GM12878 (cell line): ENCODE data around the gene PTPRC. TPM values are rescaled to one million over a fixed set of nuclear protein-coding genes. Genes with fewer than 3 reads are reported as not detected.

Experiments used
- CEBPZ ChIP-seq: fragments of 150-350 bp; IDR thresholded peaks from 2 replicates; pipeline ENCODE4 v1.6.1; 2016; ENCODE audit warnings: low read depth, low read length
- CHD2 ChIP-seq: IDR thresholded peaks from 2 replicates; pipeline ENCODE4 v1.6.1; 2011; ENCODE audit warnings: low read depth, low read length, improper control_type of control experiment, borderline replicate concordance
- EGR1 ChIP-seq, 2 experiments: IDR thresholded peaks; 1 replicate in 1 of 2; 2 replicates in 1 of 2; pipeline ENCODE4 v1.6.1; 2011 to 2012; ENCODE audit warnings: low read depth in 2 of 2, low read length in 2 of 2, borderline replicate concordance in 1 of 2, mild to moderate bottlenecking in 1 of 2, moderate library complexity in 1 of 2
- EP300 ChIP-seq, 2 experiments: fragments of 150-350 bp in 1 of 2; IDR thresholded peaks; 2 replicates each; pipeline ENCODE4 v1.6.1; 2011 to 2012; ENCODE audit warnings: low read depth in 2 of 2, low read length in 2 of 2, borderline replicate concordance in 1 of 2, improper control_type of control experiment in 1 of 2, inconsistent platforms in 1 of 2; ENCODE audit not compliant: control insufficient read depth in 1 of 2
- ETV6 ChIP-seq, 2 experiments: fragments of 450-650 bp in 1 of 2; IDR thresholded peaks in 1 of 2; conservative IDR thresholded peaks in 1 of 2; 2 replicates each; pipeline ENCODE4 v1.6.1; 2014; ENCODE audit warnings: antibody characterized with exemption in 1 of 2, borderline replicate concordance in 1 of 2, low read depth in 1 of 2, mild to moderate bottlenecking in 1 of 2, moderate library complexity in 1 of 2
- FOXM1 ChIP-seq: IDR thresholded peaks from 2 replicates; pipeline ENCODE4 v1.6.1; 2012; ENCODE audit warnings: low read depth, mild to moderate bottlenecking, inconsistent platforms, low read length, moderate library complexity
- GABPA ChIP-seq: IDR thresholded peaks from 2 replicates; pipeline ENCODE4 v1.6.1; 2014; ENCODE audit warnings: antibody characterized with exemption, low read depth, mild to moderate bottlenecking, inconsistent platforms
- HCFC1 ChIP-seq: fragments of 150-350 bp; IDR thresholded peaks from 2 replicates; pipeline ENCODE4 v1.6.1; 2014; ENCODE audit warnings: low read length
- HDAC6 ChIP-seq: fragments of 200-600 bp; sonication (generic); IDR thresholded peaks from one replicate; pipeline ENCODE4 v1.8.0; 2017; ENCODE audit warnings: antibody characterized with exemption; ENCODE audit not compliant: unreplicated experiment
- IKZF2 ChIP-seq, 2 experiments: fragments of 450-650 bp; IDR thresholded peaks; 2 replicates each; pipeline ENCODE4 v1.6.1; 2017; ENCODE audit warnings: mild to moderate bottlenecking in 2 of 2, moderate library complexity in 2 of 2
- IRF4 ChIP-seq: IDR thresholded peaks from 2 replicates; pipeline ENCODE4 v1.6.1; 2011; ENCODE audit warnings: low read depth, low read length
- MEF2A ChIP-seq: IDR thresholded peaks from 2 replicates; pipeline ENCODE4 v1.6.1; 2011; ENCODE audit warnings: low read depth, mild to moderate bottlenecking, low read length, moderate library complexity; ENCODE audit not compliant: insufficient read depth
- MTA2 ChIP-seq: fragments of 450-650 bp; IDR thresholded peaks from 2 replicates; pipeline ENCODE4 v1.6.1; 2016; ENCODE audit warnings: low read depth, mild to moderate bottlenecking, moderate library complexity
- PBX3 ChIP-seq: IDR thresholded peaks from 2 replicates; pipeline ENCODE4 v1.6.1; 2011; ENCODE audit warnings: mild to moderate bottlenecking, low read depth, low read length, moderate library complexity; ENCODE audit not compliant: insufficient replicate concordance
- POLR2A ChIP-seq: IDR thresholded peaks from 2 replicates; pipeline ENCODE4 v1.6.1; 2011; ENCODE audit warnings: low read depth, mild to moderate bottlenecking, low read length
- POLR2AphosphoS5 ChIP-seq: IDR thresholded peaks from 2 replicates; pipeline ENCODE4 v1.6.1; 2011; ENCODE audit warnings: mild to moderate bottlenecking, low read length, inconsistent platforms
- RCOR1 ChIP-seq: conservative IDR thresholded peaks from 2 replicates; pipeline ENCODE4 v1.6.1; 2012; ENCODE audit warnings: low read depth, low read length, improper control_type of control experiment
- RUNX3 ChIP-seq: IDR thresholded peaks from 2 replicates; pipeline ENCODE4 v1.6.1; 2012; ENCODE audit warnings: low read length, inconsistent platforms
- SMARCA5 ChIP-seq: fragments of 450-650 bp; IDR thresholded peaks from 2 replicates; pipeline ENCODE4 v1.6.1; 2017; ENCODE audit warnings: mild to moderate bottlenecking
- SP1 ChIP-seq: IDR thresholded peaks from one replicate; pipeline ENCODE4 v1.6.1; 2011; ENCODE audit warnings: low read depth, low read length
- STAT1 ChIP-seq: fragments of 450-650 bp; conservative IDR thresholded peaks from 2 replicates; pipeline ENCODE4 v1.6.1; 2014; ENCODE audit warnings: antibody characterized with exemption, mild to moderate bottlenecking
- STAT3 ChIP-seq: IDR thresholded peaks from 2 replicates; pipeline ENCODE4 v1.6.1; 2011; ENCODE audit warnings: low read depth, low read length, improper control_type of control experiment
- SUZ12 ChIP-seq: fragments of 200-600 bp; sonication (generic); IDR thresholded peaks from one replicate; pipeline ENCODE4 v1.6.1; 2018; ENCODE audit warnings: antibody characterized with exemption, mild to moderate bottlenecking; ENCODE audit not compliant: unreplicated experiment
- TCF3 ChIP-seq: IDR thresholded peaks from 2 replicates; pipeline ENCODE4 v1.6.1; 2012; ENCODE audit warnings: low read depth, mild to moderate bottlenecking, low read length, borderline replicate concordance; ENCODE audit not compliant: insufficient read depth
- USF2 ChIP-seq: IDR thresholded peaks from 2 replicates; pipeline ENCODE4 v1.6.1; 2011; ENCODE audit warnings: low read depth, low read length, improper control_type of control experiment, borderline replicate concordance
- YY1 ChIP-seq: IDR thresholded peaks from 2 replicates; pipeline ENCODE4 v1.6.1; 2011; ENCODE audit warnings: low read depth, mild to moderate bottlenecking, low read length
- ZNF274 ChIP-seq: IDR thresholded peaks from one replicate; pipeline ENCODE4 v1.8.0; 2011; ENCODE audit not compliant: insufficient read length, insufficient read depth
- ZSCAN29 ChIP-seq: fragments of 450-650 bp; IDR thresholded peaks from 2 replicates; pipeline ENCODE4 v1.6.1; 2017; ENCODE audit warnings: mild to moderate bottlenecking, moderate library complexity
- polyA plus RNA-seq, 11 experiments: library from polyadenylated mRNA; depleted of rRNA in 4 of 11; unstranded in 6 of 11; stranded (reverse) in 5 of 11; fragments of >200 nt; fragmentation: Nextera tagmentation in 4 of 11; fragmentation: Illumina TruSeq in 1 of 11; extraction: Ambion mirVana in 4 of 11; extraction: Trizol in 1 of 11; gene quantifications; 1 replicate in 1 of 11; 2 replicates in 10 of 11; pipeline versions ENCODE4 v1.2.1 to v1.2.3, GENCODE V29; 2011 to 2016; ENCODE audit warnings: inconsistent platforms in 2 of 11, missing spikeins in 2 of 11, low read depth in 1 of 11
- total RNA-seq, 4 experiments: library from RNA; depleted of rRNA in 3 of 4; stranded (reverse); fragments of >200 nt in 3 of 4; fragmentation: Illumina TruSeq in 1 of 4; extraction: Trizol in 1 of 4; gene quantifications; 2 replicates each; pipeline versions ENCODE4 v1.2.1 to v1.2.3, GENCODE V29; 2013 to 2021

PTPRC gene
- total and polyA plus RNA-seq, 10 of the 15 experiments (the other 5 are each of a cell fraction or from before 2014, with no cell fraction given): 72.9 to 221 (median 118) TPM

GRCh38 chr1:198669023-198669698 lies 30.3 kb downstream of the PTPRC start (continued):
- TF ChIP-seq HDAC6 (no peak), MTA2 (peak; percentile 73), EP300 (IDR thresholded peaks at IDR 0.05; ENCODE audit: borderline replicate concordance in 1 of 2, control insufficient read depth in 1 of 2, low read depth in 2 of 2, low read length in 2 of 2) (peak; percentile 27 to 67; a peak in 2 of 4 replicates), SMARCA5 (no peak), IRF4 (peak; percentile 92), MEF2A (no peak), STAT3 (no peak), PBX3 (no peak), CHD2 (no peak), ETV6 (conservative IDR thresholded peaks at IDR 0.05 in 1 of 2, IDR thresholded peaks at IDR 0.05 in 1 of 2; ENCODE audit: borderline replicate concordance in 1 of 2, low read depth in 1 of 2) (no peak), GABPA (no peak), POLR2AphosphoS5 (no peak), SP1 (no peak), POLR2A (no peak), TCF3 (no peak), EGR1 (IDR thresholded peaks at IDR 0.05; ENCODE audit: borderline replicate concordance in 1 of 2, low read depth in 2 of 2, low read length in 2 of 2) (no peak), SUZ12 (no peak), CEBPZ (no peak), ZSCAN29 (no peak), YY1 (no peak), FOXM1 (peak; percentile 58; the same call in 1 of the 2 replicates), IKZF2 (IDR thresholded peaks at IDR 0.05) (peak; percentile 57 to 74), RUNX3 (peak; percentile 95), ZNF274 (no peak), HCFC1 (no peak), RCOR1 (no peak), STAT1 (no peak), USF2 (no peak)
